RWPE1 (cell line): ENCODE measurements around the gene NOP14.

Source experiments
- CTCF ChIA-PET: fragments of 350-600 bp; sonication (Branson Sonifier 250); formaldehyde crosslinking; extraction: SDS; loops from one replicate; lab custom pipeline; 2021; lab: Yijun Ruan, JAX
- POLR2A ChIA-PET: fragments of 400-600 bp; formaldehyde crosslinking; extraction: SDS; loops from one replicate; lab custom pipeline; 2020; ENCODE audit warnings: antibody characterized with exemption; ENCODE audit not compliant: low non-redundant PET; lab: Yijun Ruan, JAX
- DNase-seq: peaks from one replicate; pipeline ENCODE4 v3.0.0; 2012; ENCODE audit warnings: low spot score
- H3K27ac ChIP-seq: fragments of 450-650 bp; 2 replicates; pipeline ENCODE4 v1.5.1; 2017
- CTCF ChIP-seq: fragments of 450-650 bp; conservative IDR thresholded peaks from 2 replicates; pipeline ENCODE4 v1.5.1; 2017; ENCODE audit warnings: low read depth, mild to moderate bottlenecking

Gene NOP14

GRCh38 chr4:2931512-2932301 is 31.5 kb downstream of the NOP14 start:
- POLR2A ChIA-PET: no interaction called here
- TF ChIP-seq CTCF: no peak
- peak overlapping the region; percentile 92 for H3K27ac ChIP-seq
- CTCF ChIA-PET: no interaction called here
- DNase-seq: no peak

- CTCF ChIA-PET: interaction anchor here (0.6 kb wide), 1 partner anchor 103 kb away, joined by 4 read pairs; no protein-coding TSS in a partner anchor
- POLR2A ChIA-PET: no interaction called here
- DNase-seq: no peak
Observed at GRCh38 chr4:2930758-2931511, 32.3 kb downstream of the NOP14 start.

GRCh38 chr4:2930135-2930757 is 33.0 kb downstream of the NOP14 start:
- POLR2A ChIA-PET: no interaction called here
- DNase-seq: no peak
- H3K27ac ChIP-seq: peak overlapping the region; percentile 92
- TF ChIP-seq CTCF: no peak
- CTCF ChIA-PET: interaction anchor here (0.6 kb wide), 1 partner anchor 102 kb away, joined by 4 read pairs; no protein-coding TSS in a partner anchor

More at GRCh38 chr4:2930758-2931511, 32.3 kb downstream of the NOP14 start:
- peak overlapping the region; percentile 92 for H3K27ac ChIP-seq
- TF ChIP-seq CTCF: no peak

GRCh38 chr4:2929469-2929868 is 33.7 kb downstream of the NOP14 start:
- peak overlapping the region; percentile 92 for H3K27ac ChIP-seq
- DNase-seq: no peak
- ChIA-PET POLR2A (no interaction called here), CTCF (interaction anchor here (0.7 kb wide), 1 partner anchor 119 kb away, joined by 3 read pairs; no protein-coding TSS in a partner anchor)
- TF ChIP-seq CTCF: no peak

- POLR2A ChIA-PET: no interaction called here
- CTCF ChIA-PET: no interaction called here
- TF ChIP-seq CTCF: no peak
- no peak for DNase-seq
- peak overlapping the region; percentile 92 for H3K27ac ChIP-seq
Observed at GRCh38 chr4:2928242-2929176, 34.7 kb downstream of the NOP14 start.
